Common myeloid progenitor, CD34-positive (primary cell): ENCODE measurements around the gene FES.

ENCODE experiments used
- CTCF ChIA-PET: fragments of 350-600 bp; sonication (Branson Sonifier 250); formaldehyde crosslinking; loops from one replicate; lab custom pipeline; 2021; ENCODE audit warnings: antibody characterized with exemption; lab: Charles Lee
- POLR2A ChIA-PET: fragments of 350-600 bp; sonication (Branson Sonifier 250); formaldehyde crosslinking; loops from one replicate; lab custom pipeline; 2021; ENCODE audit warnings: antibody characterized with exemption; lab: Charles Lee
- DNase-seq, 3 donors: peaks; one replicate each; pipeline versions ENCODE4 v3.0.0 to v3.0.0-alpha.2; 2013
- H3K27ac ChIP-seq, 2 experiments: 1 replicate in 1 of 2; 2 replicates in 1 of 2; pipeline ENCODE4 v1.7.0; 2013; ENCODE audit warnings: inconsistent platforms in 2 of 2, low read length in 2 of 2, mild to moderate bottlenecking in 2 of 2, low read depth in 1 of 2, moderate library complexity in 1 of 2; ENCODE audit not compliant: severe bottlenecking in 2 of 2, insufficient read depth in 1 of 2, poor library complexity in 1 of 2
- H3K27me3 ChIP-seq, 5 experiments: replicated peaks in 2 of 5; 1 replicate in 3 of 5; 2 replicates in 2 of 5; pipeline versions ENCODE4 v1.6.1 to v1.7.0; 2013; ENCODE audit warnings: low read length in 4 of 5, mild to moderate bottlenecking in 2 of 5, moderate library complexity in 2 of 5, inconsistent platforms in 1 of 5; ENCODE audit not compliant: insufficient read depth in 5 of 5, control insufficient read depth in 4 of 5
- H3K36me3 ChIP-seq, 4 experiments: 1 replicate in 2 of 4; 2 replicates in 2 of 4; pipeline versions ENCODE4 v1.6.1 to v1.7.0; 2013; ENCODE audit warnings: low read length in 3 of 4, control low read depth in 1 of 4, mild to moderate bottlenecking in 1 of 4; ENCODE audit not compliant: control insufficient read depth in 4 of 4, insufficient read depth in 4 of 4
- H3K4me1 ChIP-seq, 4 experiments: 1 replicate in 3 of 4; 2 replicates in 1 of 4; pipeline versions ENCODE4 v1.6.1 to v1.7.1; 2013; ENCODE audit warnings: low read length in 3 of 4, mild to moderate bottlenecking in 3 of 4, control low read depth in 1 of 4, inconsistent platforms in 1 of 4, moderate library complexity in 1 of 4; ENCODE audit not compliant: control insufficient read depth in 4 of 4, insufficient read depth in 4 of 4; ENCODE audit errors: control extremely low read depth in 1 of 4
- H3K4me3 ChIP-seq, 7 experiments: 1 replicate in 4 of 7; 2 replicates in 3 of 7; pipeline versions ENCODE4 v1.5.1 to v1.7.0; 2013; ENCODE audit warnings: mild to moderate bottlenecking in 7 of 7, low read length in 6 of 7, moderate library complexity in 6 of 7, inconsistent platforms in 2 of 7, low read depth in 2 of 7, control low read depth in 1 of 7; ENCODE audit not compliant: insufficient read depth in 4 of 7, control insufficient read depth in 1 of 7; ENCODE audit errors: extremely low read depth in 1 of 7
- H3K9me3 ChIP-seq, 5 experiments: 1 replicate in 4 of 5; 2 replicates in 1 of 5; pipeline versions ENCODE4 v1.6.1 to v1.7.1; 2013; ENCODE audit warnings: low read length in 4 of 5, mild to moderate bottlenecking in 2 of 5, inconsistent platforms in 1 of 5, low read depth in 1 of 5, moderate library complexity in 1 of 5; ENCODE audit not compliant: control insufficient read depth in 4 of 5, insufficient read depth in 2 of 5; ENCODE audit errors: control extremely low read depth in 1 of 5
- WGBS: methylation state at CpG from one replicate; pipeline ENCODE4 v1.1.5; 2013; ENCODE audit not compliant: insufficient coverage; 5-methylcytosine and 5-hydroxymethylcytosine counted together

FES gene

DNA sequence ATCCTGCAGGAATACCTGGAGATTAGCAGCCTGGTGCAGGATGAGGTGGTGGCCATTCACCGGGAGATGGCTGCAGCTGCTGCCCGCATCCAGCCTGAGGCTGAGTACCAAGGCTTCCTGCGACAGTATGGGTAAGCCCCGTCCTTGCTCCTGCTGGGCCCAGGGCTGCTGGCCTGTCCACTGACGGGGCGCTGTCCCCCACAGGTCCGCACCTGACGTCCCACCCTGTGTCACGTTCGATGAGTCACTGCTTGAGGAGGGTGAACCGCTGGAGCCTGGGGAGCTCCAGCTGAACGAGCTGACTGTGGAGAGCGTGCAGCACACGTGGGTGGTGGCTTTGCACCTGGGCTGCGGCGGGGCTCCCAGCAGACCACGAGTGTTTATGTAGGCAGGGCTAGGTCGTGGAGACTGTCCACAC is 5.0 kb downstream of the FES start:
- H3K9me3 ChIP-seq: no peaks in the 10 kb centered on the region
- CTCF ChIA-PET: interaction anchor here (1.2 to 1.7 kb wide), 7 partner anchors 12 to 128 kb away, joined by 3 to 5 read pairs (median 3); partner anchors contain the start of gene HDDC3
- H3K27me3 ChIP-seq: no peaks in the 10 kb centered on the region
- no peak for DNase-seq
- no peak overlapping the region for H3K4me3 ChIP-seq
- H3K27ac ChIP-seq: no peak overlapping the region
- peaks cover 0 to 27% (median 23%) of the 10 kb centered on the region in 4 experiments for H3K4me1 ChIP-seq
- 90% methylated on average over 15 of the region's 18 CpGs for WGBS
- POLR2A ChIA-PET: no interaction called here
- H3K36me3 ChIP-seq: peaks cover 20 to 77% (median 54%) of the 10 kb centered on the region in 4 experiments

DNA sequence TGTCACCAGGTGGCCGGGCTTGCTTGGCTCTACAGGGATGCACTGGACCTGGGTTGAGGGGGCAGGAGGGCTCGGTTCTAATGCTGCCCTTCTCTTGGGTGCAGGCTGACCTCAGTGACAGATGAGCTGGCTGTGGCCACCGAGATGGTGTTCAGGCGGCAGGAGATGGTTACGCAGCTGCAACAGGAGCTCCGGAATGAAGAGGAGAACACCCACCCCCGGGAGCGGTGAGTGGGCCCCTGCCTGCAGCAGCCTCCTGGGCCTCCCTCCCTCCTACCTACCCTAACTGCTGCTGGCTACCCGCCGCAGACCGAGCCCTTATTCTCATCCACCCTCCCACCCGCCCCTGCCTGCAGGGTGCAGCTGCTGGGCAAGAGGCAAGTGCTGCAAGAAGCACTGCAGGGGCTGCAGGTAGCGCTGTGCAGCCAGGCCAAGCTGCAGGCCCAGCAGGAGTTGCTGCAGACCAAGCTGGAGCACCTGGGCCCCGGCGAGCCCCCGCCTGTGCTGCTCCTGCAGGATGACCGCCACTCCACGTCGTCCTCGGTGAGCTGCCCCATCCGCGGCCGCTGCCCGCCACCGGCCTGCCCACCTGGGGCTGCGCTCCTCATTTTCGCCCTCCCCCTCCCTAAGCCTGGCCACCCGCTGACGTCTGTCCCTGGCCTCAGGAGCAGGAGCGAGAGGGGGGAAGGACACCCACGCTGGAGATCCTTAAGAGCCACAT is 5.6 kb downstream of the FES start:
- POLR2A ChIA-PET: no interaction called here
- WGBS: 97% methylated on average over 25 of the region's 31 CpGs
- DNase-seq: no peak
- CTCF ChIA-PET: interaction anchor here (1.1 to 1.6 kb wide), 4 partner anchors 11 to 72 kb away, joined by 3 to 5 read pairs (median 3); partner anchors contain the start of gene HDDC3
- Histone ChIP-seq H3K27me3 (no peaks in the 10 kb centered on the region), H3K36me3 (peaks cover 20 to 80% (median 58%) of the 10 kb centered on the region in 4 experiments), H3K27ac (no peak overlapping the region), H3K4me1 (peaks cover 0 to 24% (median 18%) of the 10 kb centered on the region in 4 experiments), H3K9me3 (no peaks in the 10 kb centered on the region), H3K4me3 (no peak overlapping the region)

GRCh38 chr15:90890839-90891238 is 6.5 kb downstream of the FES start:
- no peaks in the 10 kb centered on the region for H3K9me3 ChIP-seq
- no peaks in the 10 kb centered on the region for H3K27me3 ChIP-seq
- H3K4me1 ChIP-seq: peaks cover 0 to 15% (median 8%) of the 10 kb centered on the region in 4 experiments
- CTCF ChIA-PET: interaction anchor here (1.1 to 1.2 kb wide), 2 partner anchors 10 to 73 kb away, joined by 3 to 5 read pairs; no protein-coding TSS in a partner anchor
- H3K27ac ChIP-seq: no peak overlapping the region
- H3K4me3 ChIP-seq: no peak overlapping the region
- no peak for DNase-seq
- peaks cover 20 to 90% (median 66%) of the 10 kb centered on the region in 4 experiments for H3K36me3 ChIP-seq
- 97% methylated on average over 11 of the region's 12 CpGs for WGBS
- POLR2A ChIA-PET: no interaction called here

DNA sequence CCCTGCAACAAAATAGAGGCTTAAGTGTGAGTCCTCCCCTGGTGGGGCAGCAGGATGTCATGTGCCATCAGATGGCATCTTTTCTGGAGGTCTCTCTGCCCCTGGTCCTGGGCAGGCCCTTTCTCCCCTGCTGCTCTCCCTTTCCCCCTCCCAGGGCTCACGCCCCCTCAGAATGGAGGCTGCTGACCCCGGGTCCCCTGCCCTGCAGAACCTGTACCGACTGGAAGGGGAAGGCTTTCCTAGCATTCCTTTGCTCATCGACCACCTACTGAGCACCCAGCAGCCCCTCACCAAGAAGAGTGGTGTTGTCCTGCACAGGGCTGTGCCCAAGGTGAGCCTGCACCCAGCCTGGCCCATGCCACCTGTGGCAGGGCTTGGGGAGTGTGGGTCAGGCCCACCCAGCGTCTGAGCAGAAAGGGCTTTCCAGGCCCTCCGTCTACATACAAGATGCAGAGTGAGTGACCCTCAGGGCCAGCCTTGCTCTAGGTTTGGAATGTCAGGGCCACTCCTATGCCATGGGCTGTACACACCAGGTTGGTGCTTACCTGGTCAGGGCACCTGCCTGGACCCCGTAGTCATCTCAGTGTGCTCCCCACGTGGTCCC is 7.1 kb downstream of the FES start:
- ChIA-PET POLR2A (no interaction called here), CTCF (interaction anchor here (1.1 kb wide), 1 partner anchor 9 kb away, joined by 3 read pairs; no protein-coding TSS in a partner anchor)
- Histone ChIP-seq H3K36me3 (peaks cover 20 to 91% (median 68%) of the 10 kb centered on the region in 4 experiments), H3K4me3 (no peak overlapping the region), H3K4me1 (peaks cover 0 to 9% (median 2%) of the 10 kb centered on the region in 4 experiments), H3K27ac (no peak overlapping the region), H3K9me3 (no peaks in the 10 kb centered on the region), H3K27me3 (no peaks in the 10 kb centered on the region)
- WGBS: 98% methylated on average over 6 of the region's 8 CpGs
- no peak for DNase-seq

DNA sequence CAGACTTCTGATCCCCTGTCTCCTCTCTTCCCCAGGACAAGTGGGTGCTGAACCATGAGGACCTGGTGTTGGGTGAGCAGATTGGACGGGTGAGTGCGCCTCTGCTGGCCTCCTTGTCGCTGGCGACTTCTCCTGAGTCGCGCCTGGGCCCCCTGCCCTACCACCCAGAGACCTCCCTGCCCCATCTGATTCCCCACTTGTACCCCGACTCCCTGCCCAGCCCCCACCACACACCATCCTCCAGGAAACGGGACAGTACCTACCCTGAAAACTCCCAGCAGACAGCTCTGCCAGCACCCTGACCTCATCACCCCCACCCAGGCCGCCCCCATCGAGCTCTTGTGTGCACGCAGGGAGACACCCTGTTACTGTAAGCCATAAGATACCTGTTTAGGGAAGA is 7.7 kb downstream of the FES start:
- peaks cover 0 to 3% (median 0%) of the 10 kb centered on the region in 4 experiments for H3K4me1 ChIP-seq
- ChIA-PET POLR2A (no interaction called here), CTCF (interaction anchor here (2.2 to 16.2 kb wide), 2 partner anchors 11 to 41 kb away, joined by 6 to 258 read pairs; partner anchors contain the start of genes HDDC3, MAN2A2 and UNC45A)
- H3K9me3 ChIP-seq: no peaks in the 10 kb centered on the region
- WGBS: 100% methylated on average over 2 of the region's 11 CpGs
- H3K4me3 ChIP-seq: no peak overlapping the region
- peaks cover 15 to 87% (median 65%) of the 10 kb centered on the region in 4 experiments for H3K36me3 ChIP-seq
- no peaks in the 10 kb centered on the region for H3K27me3 ChIP-seq
- H3K27ac ChIP-seq: no peak overlapping the region
- DNase-seq: no peak

- Histone ChIP-seq H3K4me1 (no peaks in the 10 kb centered on the region), H3K4me3 (no peak overlapping the region), H3K9me3 (no peaks in the 10 kb centered on the region), H3K27ac (no peak overlapping the region), H3K36me3 (peaks cover 15 to 81% (median 64%) of the 10 kb centered on the region in 4 experiments), H3K27me3 (no peaks in the 10 kb centered on the region)
- CTCF ChIA-PET: interaction anchor here (1.0 to 16.2 kb wide), 3 partner anchors 10 to 41 kb away, joined by 3 to 258 read pairs (median 6); partner anchors contain the start of genes HDDC3, MAN2A2 and UNC45A
- WGBS: 97% methylated on average over 28 of the region's 29 CpGs
- POLR2A ChIA-PET: no interaction called here
- DNase-seq: no peak
These were observed 8.3 kb downstream of the FES start for GRCh38 chr15:90892498-90893174.
